Neuronal stem cell (in vitro differentiated cells): ENCODE data around the gene LRRC28.

Experiments
- DNase-seq: peaks from one replicate; pipeline ENCODE4 v3.0.0-alpha.2; 2013; ENCODE audit warnings: low spot score
- H2AFZ ChIP-seq: one replicate; pipeline ENCODE4 v1.6.1; 2013; ENCODE audit warnings: mild to moderate bottlenecking, low read length, inconsistent platforms
- H2AK5ac ChIP-seq: 2 replicates; pipeline ENCODE4 v1.6.1; 2013; ENCODE audit warnings: low read depth, mild to moderate bottlenecking, inconsistent platforms, low read length, moderate library complexity, mixed read lengths
- H2BK120ac ChIP-seq: 2 replicates; pipeline ENCODE4 v1.6.1; 2013; ENCODE audit warnings: low read depth, mild to moderate bottlenecking, inconsistent platforms, low read length, moderate library complexity, mixed read lengths
- H2BK12ac ChIP-seq: one replicate; pipeline ENCODE4 v1.6.1; 2013; ENCODE audit warnings: low read length, inconsistent platforms
- H2BK15ac ChIP-seq: 2 replicates; pipeline ENCODE4 v1.6.1; 2013; ENCODE audit warnings: mild to moderate bottlenecking, low read length, inconsistent platforms, mixed read lengths
- H2BK5ac ChIP-seq: one replicate; pipeline ENCODE4 v1.6.1; 2013; ENCODE audit warnings: inconsistent platforms, mild to moderate bottlenecking, low read length, moderate library complexity
- H3K14ac ChIP-seq: one replicate; pipeline ENCODE4 v1.6.1; 2013; ENCODE audit warnings: low read length, inconsistent platforms
- H3K18ac ChIP-seq: 2 replicates; pipeline ENCODE4 v1.6.1; 2013; ENCODE audit warnings: low read length, inconsistent platforms
- H3K23ac ChIP-seq: 2 replicates; pipeline ENCODE4 v1.6.1; 2013; ENCODE audit warnings: low read depth, mild to moderate bottlenecking, mixed read lengths, low read length, inconsistent platforms; ENCODE audit not compliant: poor library complexity
- H3K27ac ChIP-seq: replicated peaks from 3 replicates; pipeline ENCODE4 v1.5.1; 2013; ENCODE audit warnings: low read length, inconsistent platforms
- H3K27me3 ChIP-seq, 3 experiments: 2 replicates each; pipeline ENCODE4 v1.6.1; 2013; ENCODE audit warnings: low read length in 3 of 3, mild to moderate bottlenecking in 2 of 3, inconsistent platforms in 1 of 3, low read depth in 1 of 3, mixed read lengths in 1 of 3, moderate library complexity in 1 of 3; ENCODE audit not compliant: control insufficient read depth in 3 of 3, insufficient read depth in 3 of 3
- H3K36me3 ChIP-seq, 2 donors: replicated peaks in 1 of 2; 2 replicates each; pipeline ENCODE4 v1.6.1; 2013; ENCODE audit warnings: low read length in 2 of 2; ENCODE audit not compliant: control insufficient read depth in 2 of 2, insufficient read depth in 2 of 2
- H3K4ac ChIP-seq: 2 replicates; pipeline ENCODE4 v1.6.1; 2013; ENCODE audit warnings: inconsistent platforms, mild to moderate bottlenecking, low read length, moderate library complexity
- H3K4me1 ChIP-seq, 2 donors: 1 replicate in 1 of 2; 2 replicates in 1 of 2; pipeline ENCODE4 v1.6.1; 2013; ENCODE audit warnings: low read length in 2 of 2, low read depth in 1 of 2; ENCODE audit not compliant: control insufficient read depth in 2 of 2, insufficient read depth in 1 of 2
- H3K4me2 ChIP-seq: one replicate; pipeline ENCODE4 v1.6.1; 2013; ENCODE audit warnings: mild to moderate bottlenecking, low read length, inconsistent platforms; ENCODE audit not compliant: insufficient read depth, poor library complexity, severe bottlenecking
- H3K4me3 ChIP-seq, 2 donors: 2 replicates each; pipeline ENCODE4 v1.5.1; 2013; ENCODE audit warnings: low read length in 2 of 2, mild to moderate bottlenecking in 2 of 2, inconsistent platforms in 1 of 2, moderate library complexity in 1 of 2
- H3K79me1 ChIP-seq: one replicate; pipeline ENCODE4 v1.6.1; 2013; ENCODE audit warnings: low read depth, mild to moderate bottlenecking, inconsistent platforms, low read length, moderate library complexity
- H3K9ac ChIP-seq: one replicate; pipeline ENCODE4 v1.6.1; 2013; ENCODE audit warnings: mild to moderate bottlenecking, low read depth, low read length, inconsistent platforms; ENCODE audit not compliant: poor library complexity
- H3K9me3 ChIP-seq, 2 donors: replicated peaks in 1 of 2; 2 replicates each; pipeline versions ENCODE3 to v1.6.1; 2013; ENCODE audit warnings: low read length in 2 of 2, mild to moderate bottlenecking in 2 of 2, inconsistent platforms in 1 of 2, low read depth in 1 of 2, mixed read lengths in 1 of 2, moderate library complexity in 1 of 2; ENCODE audit not compliant: control insufficient read depth in 2 of 2, insufficient read depth in 1 of 2
- H4K8ac ChIP-seq: one replicate; pipeline ENCODE4 v1.6.1; 2013; ENCODE audit warnings: low read depth, mild to moderate bottlenecking, inconsistent platforms, low read length, moderate library complexity
- H4K91ac ChIP-seq: one replicate; pipeline ENCODE4 v1.6.1; 2013; ENCODE audit warnings: low read length, low read depth, mild to moderate bottlenecking, inconsistent platforms; ENCODE audit not compliant: poor library complexity
- WGBS, 2 donors: extraction: QIAGEN DNeasy Blood & Tissue Kit; methylation state at CpG; one replicate each; pipeline ENCODE4 v1.1.7; 2013; ENCODE audit warnings: missing lambda C conversion rate in 2 of 2, mixed read lengths in 1 of 2; ENCODE audit not compliant: insufficient read length in 2 of 2, insufficient replicate concordance in 1 of 2; ENCODE audit errors: extremely low coverage in 2 of 2; 5-methylcytosine and 5-hydroxymethylcytosine counted together

The LRRC28 gene

DNA sequence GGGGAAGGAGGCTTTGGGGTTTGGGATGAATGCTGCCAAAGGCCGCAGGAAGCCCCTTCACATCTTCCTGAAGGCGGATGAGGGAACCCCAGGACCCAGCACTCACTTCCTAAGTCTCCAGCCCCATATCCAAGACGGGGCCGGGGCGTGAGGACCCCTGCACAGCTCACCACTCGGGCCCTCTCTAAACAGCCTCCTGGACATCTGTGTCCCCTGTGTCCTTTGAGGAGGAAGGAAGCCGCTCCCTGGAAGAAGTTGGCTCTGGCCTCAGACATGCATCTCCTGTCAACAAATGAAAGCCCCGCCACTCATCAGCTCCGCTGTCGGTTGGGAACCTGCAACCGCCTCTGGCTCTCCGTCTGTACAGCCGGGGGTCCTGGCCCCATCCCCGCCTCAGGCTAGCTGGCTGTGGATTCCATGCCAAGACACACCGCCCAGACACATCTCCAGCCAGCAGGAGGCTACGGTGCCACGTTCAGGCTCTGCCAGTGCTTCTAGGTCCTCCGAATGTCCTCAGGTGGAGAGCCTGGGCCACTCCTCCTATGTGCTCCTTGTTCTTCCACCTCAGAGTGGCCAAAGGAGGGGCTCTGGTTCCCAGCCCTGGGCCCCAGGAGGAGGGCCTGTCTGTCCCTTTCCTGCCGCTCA, 174.5 kb downstream of the LRRC28 start:
- H3K27ac ChIP-seq = no peak overlapping the region

GRCh38 chr15:99426431-99427105, 175.3 kb downstream of the LRRC28 start:
- no CpG with 5 or more reads among the region's 26 CpGs for WGBS, 2 donors
- Histone ChIP-seq H3K4ac (no peak overlapping the region), H2BK15ac (no peak overlapping the region), H3K23ac (no peak overlapping the region), H3K36me3 (no peaks in the 10 kb centered on the region), H3K18ac (peak overlapping the region; percentile 23), H3K9ac (peak overlapping the region; percentile 25), H2BK5ac (no peak overlapping the region), H3K9me3 (no peaks in the 10 kb centered on the region), H2AFZ (no peak overlapping the region), H3K4me1 (peaks cover 0 to 2% of the 10 kb centered on the region in 2 donors), H3K14ac (no peak overlapping the region), H3K27me3 (no peaks in the 10 kb centered on the region), H3K79me1 (peaks cover 2% of the 10 kb centered on the region), H2BK120ac (no peak overlapping the region), H4K8ac (no peak overlapping the region), H2AK5ac (peak overlapping the region; percentile 47), H3K27ac (no peak overlapping the region), H3K4me3 (no peak overlapping the region), H4K91ac (no peak overlapping the region), H3K4me2 (no peak overlapping the region), H2BK12ac (no peak overlapping the region)
- no peak for DNase-seq

More for the DNA sequence above, 174.5 kb downstream of the LRRC28 start:
- no peak overlapping the region for H4K8ac ChIP-seq
- H2AFZ ChIP-seq = peak overlapping the region; percentile 73
- H3K9me3 ChIP-seq = no peaks in the 10 kb centered on the region
- H3K4me3 ChIP-seq = no peak overlapping the region
- peak overlapping the region; percentile 91 for H2BK15ac ChIP-seq
- peak overlapping the region; percentile 87 for H3K18ac ChIP-seq
- peaks cover 2% of the 10 kb centered on the region for H3K79me1 ChIP-seq
- DNase-seq = no peak
- peak overlapping the region; percentile 88 for H2AK5ac ChIP-seq
- H3K14ac ChIP-seq = peak overlapping the region; percentile 95
- H3K23ac ChIP-seq = peak overlapping the region; percentile 57
- no peak overlapping the region for H2BK12ac ChIP-seq
- no peak overlapping the region for H4K91ac ChIP-seq
- no peak overlapping the region for H3K4ac ChIP-seq
- H3K4me1 ChIP-seq = peaks cover 2 to 3% of the 10 kb centered on the region in 2 donors
- no CpG with 5 or more reads among the region's 19 CpGs for WGBS, 2 donors
- peak overlapping the region; percentile 76 for H2BK5ac ChIP-seq
- no peak overlapping the region for H2BK120ac ChIP-seq
- peak overlapping the region; percentile 47 for H3K9ac ChIP-seq
- H3K36me3 ChIP-seq = no peaks in the 10 kb centered on the region
- no peaks in the 10 kb centered on the region for H3K27me3 ChIP-seq
- no peak overlapping the region for H3K4me2 ChIP-seq

DNA sequence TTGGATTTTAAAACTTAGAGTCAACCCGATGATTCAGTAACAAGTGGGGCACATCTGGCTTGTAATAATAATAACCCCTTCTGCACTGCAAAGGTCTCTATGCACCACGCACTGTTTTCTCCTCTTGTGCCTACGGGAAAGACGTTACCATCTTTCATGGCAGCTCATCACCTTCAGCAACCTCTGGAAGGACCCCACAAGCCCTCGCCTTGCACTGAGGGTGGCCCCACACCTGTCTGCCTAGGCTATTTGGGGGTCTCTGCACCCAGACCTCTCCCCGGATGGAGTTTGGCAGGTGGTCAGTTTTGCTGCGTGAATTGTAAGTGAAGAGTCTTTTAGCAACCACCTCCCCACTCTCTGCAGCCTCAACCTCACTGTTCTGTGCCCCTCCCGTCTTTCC, 175.9 kb downstream of the LRRC28 start:
- Histone ChIP-seq H2AK5ac (peak overlapping the region; percentile 47), H4K8ac (no peak overlapping the region), H2BK12ac (no peak overlapping the region), H3K9me3 (no peaks in the 10 kb centered on the region), H3K36me3 (no peaks in the 10 kb centered on the region), H2BK15ac (no peak overlapping the region), H3K4me2 (no peak overlapping the region), H3K27me3 (no peaks in the 10 kb centered on the region), H3K14ac (no peak overlapping the region), H2AFZ (no peak overlapping the region), H3K23ac (no peak overlapping the region), H2BK5ac (no peak overlapping the region), H3K79me1 (peaks cover 2% of the 10 kb centered on the region), H3K27ac (no peak overlapping the region), H3K4me3 (no peak overlapping the region), H4K91ac (no peak overlapping the region), H2BK120ac (no peak overlapping the region), H3K9ac (no peak overlapping the region), H3K18ac (no peak overlapping the region), H3K4ac (no peak overlapping the region), H3K4me1 (peaks cover 0 to 2% of the 10 kb centered on the region in 2 donors)
- no CpG with 5 or more reads among the region's 8 CpGs for WGBS, 2 donors
- no peak for DNase-seq

- Histone ChIP-seq H4K91ac (no peak overlapping the region), H3K23ac (no peak overlapping the region), H2AK5ac (no peak overlapping the region), H3K14ac (no peak overlapping the region), H3K79me1 (peaks cover 3% of the 10 kb centered on the region), H3K9me3 (no peaks in the 10 kb centered on the region), H2BK120ac (no peak overlapping the region), H3K4me3 (no peak overlapping the region), H2AFZ (no peak overlapping the region), H3K18ac (no peak overlapping the region), H2BK12ac (no peak overlapping the region), H2BK15ac (no peak overlapping the region), H3K36me3 (no peaks in the 10 kb centered on the region), H3K4me2 (no peak overlapping the region), H2BK5ac (no peak overlapping the region), H3K27me3 (no peaks in the 10 kb centered on the region), H3K4me1 (peaks cover 0 to 3% of the 10 kb centered on the region in 2 donors), H3K4ac (no peak overlapping the region), H4K8ac (no peak overlapping the region), H3K9ac (no peak overlapping the region), H3K27ac (no peak overlapping the region)
- WGBS, 2 donors = no CpG with 5 or more reads among the region's 22 CpGs
- DNase-seq = no peak
Measured at GRCh38 chr15:99427668-99428361, 176.5 kb downstream of the LRRC28 start.
